ENCODE data around the gene XRCC3.

The XRCC3 gene

DNA sequence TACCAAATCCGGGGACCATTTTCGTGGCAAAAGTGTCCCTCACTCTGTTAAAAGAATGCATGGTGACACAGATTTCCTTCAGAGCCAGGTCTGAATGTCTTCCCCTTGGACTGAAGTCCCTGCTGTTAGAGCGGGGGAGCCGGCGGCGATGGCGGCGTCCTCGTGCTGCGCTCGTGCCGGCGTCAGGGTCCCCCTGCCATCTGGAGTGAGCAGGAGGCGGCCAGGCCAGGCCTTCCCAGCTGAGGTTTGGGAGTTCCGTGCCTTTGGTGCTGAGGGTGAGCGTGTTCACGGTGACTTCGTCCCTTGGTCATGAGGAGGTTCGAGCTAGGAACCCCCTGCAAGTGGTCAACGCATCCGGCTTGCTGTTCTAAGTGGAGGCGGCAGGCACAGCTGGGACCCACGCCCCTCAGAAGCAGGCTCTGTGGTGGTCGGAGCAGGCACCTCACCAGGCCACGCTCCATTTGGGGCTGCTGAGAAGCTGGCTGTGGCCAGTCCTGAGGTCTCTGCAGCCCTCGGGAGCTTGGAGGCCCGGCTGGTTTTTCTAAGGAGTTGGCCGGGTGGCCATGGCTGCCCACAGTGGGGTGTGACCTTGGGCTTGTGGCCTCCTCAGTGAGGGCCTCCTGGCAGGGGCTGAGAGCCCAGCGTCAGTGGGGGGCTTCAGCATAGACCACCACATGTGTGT, 9.9 kb upstream of the XRCC3 start:
- no peak for DNase-seq

DNA sequence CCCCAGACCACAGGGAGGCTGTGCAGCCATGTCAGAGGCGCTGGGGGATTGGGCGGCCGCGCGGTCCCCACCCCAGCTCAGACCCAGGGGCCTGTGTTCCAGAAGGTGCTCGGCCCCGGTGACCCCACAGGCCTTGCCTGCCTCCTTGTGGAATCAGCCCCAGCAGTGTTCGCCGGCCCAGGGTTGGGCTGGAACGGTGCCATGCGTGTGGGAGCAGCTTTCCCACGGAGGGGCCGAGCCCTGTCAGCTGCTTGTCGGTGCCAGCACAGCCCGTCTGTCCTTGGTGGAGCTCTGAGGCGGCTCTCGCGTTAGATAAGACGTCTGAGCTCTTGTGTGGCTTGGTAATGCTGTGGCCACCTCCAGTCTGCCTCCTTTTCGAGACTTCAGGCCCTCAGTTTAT, 8.9 kb upstream of the XRCC3 start:
- DNase-seq, result no peak

DNA sequence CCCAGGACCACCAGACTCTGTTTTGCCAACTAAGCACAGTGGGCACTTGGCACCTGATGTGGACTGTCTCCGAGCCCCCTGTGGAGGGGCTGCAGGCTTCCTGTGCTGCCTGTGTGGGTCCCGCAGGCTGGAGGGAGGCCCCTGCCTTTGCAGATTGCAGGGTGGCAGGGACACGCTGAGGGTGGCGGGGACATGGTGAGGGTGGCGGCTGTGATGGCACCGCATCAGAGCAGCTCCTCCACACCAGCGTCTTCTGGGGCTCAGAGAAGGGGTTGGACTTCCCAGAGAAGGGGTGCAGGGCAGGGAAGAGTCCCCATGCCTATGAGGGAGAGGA, 8.5 kb upstream of the XRCC3 start:
- no peak for DNase-seq

DNA sequence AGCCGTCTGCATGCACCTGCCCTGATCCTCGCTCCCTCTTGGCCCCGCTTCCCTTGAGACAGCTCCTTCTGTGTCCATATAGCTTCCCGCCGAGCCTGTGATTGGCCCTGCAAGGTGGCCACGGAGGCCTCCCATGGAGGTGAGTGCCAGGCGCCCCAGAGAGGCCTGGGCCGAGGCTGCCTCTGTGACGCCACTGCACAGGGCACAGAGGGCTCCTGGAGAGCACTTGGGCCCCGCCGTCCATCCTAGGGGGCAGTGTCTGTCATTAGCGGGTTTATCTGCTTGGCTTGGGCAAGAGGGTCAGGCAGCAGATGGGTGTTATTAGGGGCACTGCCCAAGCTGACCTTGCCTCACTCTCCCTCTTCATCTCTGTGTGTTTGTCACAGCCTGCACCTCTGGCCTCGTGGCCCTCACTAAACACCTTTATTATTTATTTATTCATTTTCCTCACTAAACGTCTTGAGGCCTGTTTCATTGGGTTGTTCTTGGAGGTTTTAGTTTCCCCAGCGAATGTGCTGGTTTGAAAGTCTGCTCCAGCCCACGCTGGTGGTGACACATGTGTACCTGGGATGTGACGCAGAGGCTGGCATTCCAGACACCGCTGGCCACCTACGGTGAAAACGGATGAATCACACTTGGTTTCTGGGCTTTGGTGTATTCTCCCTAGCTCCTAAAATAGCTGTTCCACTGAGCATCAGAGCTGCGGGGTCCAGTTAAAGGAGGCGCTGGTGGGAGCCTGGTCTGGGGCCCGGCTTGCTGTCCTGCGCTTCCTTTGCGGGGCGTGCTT, 6.3 kb upstream of the XRCC3 start:
- no peak for DNase-seq

DNA sequence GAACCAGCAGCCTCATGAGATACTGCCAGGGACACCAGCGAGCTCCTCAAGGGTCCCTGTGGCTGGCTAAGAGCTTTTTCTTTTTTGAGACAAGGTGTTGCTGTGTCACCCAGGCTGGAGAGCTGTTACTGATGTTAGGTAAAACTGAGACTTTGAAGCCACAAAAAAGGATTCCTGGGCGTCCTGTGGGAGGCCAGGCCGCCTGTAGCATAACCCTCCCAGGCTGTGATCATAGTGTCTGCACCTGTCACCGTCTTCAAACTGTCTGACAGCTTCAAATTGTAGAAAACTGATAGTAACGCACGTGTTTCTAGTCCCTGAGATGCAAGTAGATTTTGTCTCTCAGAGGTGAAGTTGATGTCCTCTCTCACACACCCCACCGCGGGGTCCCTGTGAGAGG, 4.5 kb upstream of the XRCC3 start:
- no peak for DNase-seq

DNA sequence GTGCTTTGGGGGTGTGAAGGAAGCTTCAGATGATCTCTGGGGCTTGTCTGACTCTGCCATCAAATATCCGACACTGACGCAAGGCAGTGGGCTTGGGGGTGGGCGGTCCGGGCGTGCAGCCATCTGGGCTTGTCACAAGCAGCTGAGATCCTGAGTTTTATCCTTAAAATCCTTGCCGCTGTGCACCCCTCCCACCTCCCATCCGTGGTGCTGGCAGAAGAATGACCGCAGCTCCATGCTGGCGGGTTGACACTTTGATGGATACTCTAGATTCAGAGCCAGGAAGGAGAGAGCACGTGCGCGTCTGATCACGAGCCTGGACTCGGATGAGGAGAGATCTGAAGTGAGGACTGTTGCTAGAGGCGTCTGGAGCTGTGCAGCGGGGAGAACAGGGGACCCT, 3.3 kb upstream of the XRCC3 start:
- DNase-seq, result no peak

DNA sequence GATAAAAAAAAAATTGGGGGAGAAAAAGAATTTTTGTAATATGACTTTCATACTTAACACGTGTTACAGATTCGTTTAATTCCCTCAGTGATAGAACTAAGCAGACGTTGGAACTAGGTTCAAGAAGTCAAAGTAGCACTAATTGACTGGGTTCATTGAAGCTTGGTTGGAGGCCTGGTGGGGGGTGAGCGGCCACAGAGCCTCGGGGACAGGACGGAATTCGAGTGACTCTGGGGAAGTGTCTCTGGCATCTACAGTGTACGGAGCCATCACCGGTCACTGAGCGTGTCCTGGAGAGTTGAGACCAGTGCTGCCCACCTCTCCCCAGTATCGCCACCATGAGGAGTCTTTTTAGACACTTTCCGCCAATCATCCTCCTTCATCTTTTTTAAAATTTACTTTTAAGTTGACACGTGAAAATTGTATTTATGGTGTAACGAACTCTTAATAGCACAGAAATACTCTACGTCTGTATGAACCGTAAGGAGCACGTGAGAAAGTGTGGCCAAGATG, 1.7 kb upstream of the XRCC3 start:
- no peak for DNase-seq

DNA sequence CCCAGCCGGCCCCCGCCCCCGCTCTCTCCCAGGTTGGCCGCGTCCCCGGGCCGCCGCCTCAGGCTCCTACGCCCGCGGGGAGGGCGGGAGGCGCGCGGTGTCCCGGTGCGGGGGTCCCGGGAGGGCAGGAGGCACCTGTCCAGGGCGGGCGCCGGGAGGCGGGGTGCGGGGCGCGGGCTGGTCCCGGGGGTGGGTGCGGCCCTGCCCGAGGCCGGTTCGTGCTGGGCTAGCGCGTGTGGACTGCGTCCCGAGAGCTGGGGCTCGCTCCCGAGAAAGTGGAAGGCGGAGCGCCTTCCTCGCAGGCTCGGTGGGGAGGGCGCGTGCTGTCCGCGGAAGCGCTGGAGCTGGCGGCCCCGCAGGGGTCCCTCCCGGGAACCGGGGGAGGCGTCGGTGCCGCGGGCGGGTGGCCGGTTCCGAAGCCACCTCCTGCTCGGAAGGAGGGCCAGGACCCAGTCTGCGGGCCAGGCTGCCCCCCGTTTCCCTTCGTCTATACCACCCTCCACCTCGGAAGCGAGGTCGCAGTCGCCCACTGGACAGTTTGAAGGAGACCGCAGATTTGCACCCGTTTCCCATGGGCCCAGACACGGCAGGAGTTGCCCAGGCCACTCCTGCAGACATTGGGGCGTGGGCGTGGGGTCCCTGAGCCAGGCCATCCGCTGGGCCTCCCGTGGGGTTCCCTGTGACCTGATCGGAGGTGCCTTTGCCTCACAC, 995 bp upstream of the XRCC3 start:
- no peak for DNase-seq

DNA sequence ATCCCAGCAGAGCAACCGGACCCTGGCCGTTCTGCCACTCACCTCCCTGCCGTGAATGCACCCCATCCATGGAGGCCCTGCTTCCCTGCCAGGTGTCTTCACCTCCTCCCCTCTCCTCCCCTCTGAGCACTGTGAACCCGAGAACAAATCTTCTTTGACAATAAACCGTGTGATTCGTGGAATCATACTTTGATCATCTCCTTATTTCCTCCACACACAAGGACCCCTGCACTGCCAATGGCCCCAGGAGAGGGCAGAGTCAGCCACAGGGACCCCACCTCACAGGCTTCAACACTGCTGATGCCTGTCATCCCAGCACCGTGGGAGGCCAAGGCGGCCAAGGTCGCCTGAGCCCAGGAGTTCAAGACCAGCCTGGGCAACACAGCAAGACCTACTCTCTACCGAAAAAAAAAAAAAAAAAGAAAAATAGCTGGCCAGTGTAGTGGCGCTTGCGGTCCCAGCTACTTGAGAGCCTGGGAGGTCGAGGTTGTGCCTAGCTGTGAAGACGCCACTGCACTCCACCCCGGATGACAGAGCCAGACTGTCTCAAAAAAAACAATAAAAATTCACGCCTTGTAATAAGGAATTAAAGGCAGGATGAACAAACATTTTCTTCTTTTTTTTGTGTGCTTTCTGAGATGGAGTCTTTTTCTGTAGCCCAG, 1.1 kb downstream of the XRCC3 start:
- no peak for DNase-seq

DNA sequence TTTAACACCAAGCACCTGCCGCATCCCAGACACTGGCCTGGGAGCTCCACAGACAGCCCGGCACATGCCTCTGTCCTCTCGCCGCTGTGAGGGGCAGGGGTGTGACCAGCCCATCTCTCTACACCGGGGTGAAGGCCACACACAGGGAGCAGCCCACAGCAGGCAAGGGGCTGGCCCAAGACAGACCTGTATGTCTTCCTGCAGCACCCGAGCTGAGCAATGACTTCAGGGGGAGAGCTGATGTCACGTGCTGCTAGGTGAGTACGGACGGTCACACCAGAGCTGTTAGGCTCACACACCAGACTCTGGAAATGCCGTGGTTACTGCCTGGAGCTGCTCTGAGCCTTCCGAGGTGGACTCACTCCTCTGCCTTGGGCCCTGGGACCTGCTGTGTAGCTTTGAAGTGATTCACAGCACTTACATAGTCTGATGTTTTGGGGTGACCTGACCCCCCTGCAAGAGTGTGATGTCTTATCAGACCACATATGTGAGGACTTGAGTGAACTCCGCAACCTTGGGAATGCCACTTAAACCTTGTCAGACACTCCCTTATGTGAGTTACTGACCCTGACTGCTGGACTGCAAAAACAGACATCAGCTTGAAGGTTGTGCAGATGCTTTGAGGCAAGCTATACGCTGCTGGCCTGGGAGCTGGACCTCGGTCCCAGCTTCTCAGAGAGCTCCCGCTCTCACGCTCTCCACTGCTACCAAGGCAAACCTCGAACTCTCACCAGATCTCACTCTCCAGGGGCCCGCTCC, 1.8 kb downstream of the XRCC3 start:
- DNase-seq, result no peak

DNA sequence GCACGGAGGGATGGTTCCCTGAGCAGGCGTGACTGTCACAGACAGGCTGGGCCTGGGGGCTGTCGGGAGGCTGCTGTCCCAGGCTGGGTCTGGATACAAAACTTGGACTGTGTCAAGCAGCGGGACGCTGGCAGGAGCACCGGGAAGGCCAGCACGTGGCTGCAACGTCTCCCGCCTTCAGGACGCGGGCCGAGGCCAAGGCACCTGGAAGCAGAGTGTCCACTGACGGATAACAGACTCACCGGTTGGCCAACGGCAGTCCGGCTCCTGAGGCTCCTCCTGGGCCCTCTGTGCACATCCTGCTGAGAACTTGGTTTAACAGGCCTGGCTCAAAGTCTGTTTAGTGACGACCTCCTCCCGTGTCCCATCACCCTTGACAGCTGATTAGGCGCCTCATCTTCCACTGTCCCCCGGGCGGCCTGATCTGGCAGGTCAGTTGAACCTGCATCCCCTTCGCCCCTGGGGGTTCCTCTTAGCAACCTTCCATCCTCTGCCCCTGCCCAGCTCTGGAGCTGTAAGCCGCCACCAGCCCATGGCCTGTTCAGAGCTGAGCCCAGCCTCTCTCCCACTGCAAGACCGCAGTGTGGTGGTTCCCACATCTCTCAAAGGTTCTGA, 2.5 kb downstream of the XRCC3 start:
- no peak for DNase-seq

DNA sequence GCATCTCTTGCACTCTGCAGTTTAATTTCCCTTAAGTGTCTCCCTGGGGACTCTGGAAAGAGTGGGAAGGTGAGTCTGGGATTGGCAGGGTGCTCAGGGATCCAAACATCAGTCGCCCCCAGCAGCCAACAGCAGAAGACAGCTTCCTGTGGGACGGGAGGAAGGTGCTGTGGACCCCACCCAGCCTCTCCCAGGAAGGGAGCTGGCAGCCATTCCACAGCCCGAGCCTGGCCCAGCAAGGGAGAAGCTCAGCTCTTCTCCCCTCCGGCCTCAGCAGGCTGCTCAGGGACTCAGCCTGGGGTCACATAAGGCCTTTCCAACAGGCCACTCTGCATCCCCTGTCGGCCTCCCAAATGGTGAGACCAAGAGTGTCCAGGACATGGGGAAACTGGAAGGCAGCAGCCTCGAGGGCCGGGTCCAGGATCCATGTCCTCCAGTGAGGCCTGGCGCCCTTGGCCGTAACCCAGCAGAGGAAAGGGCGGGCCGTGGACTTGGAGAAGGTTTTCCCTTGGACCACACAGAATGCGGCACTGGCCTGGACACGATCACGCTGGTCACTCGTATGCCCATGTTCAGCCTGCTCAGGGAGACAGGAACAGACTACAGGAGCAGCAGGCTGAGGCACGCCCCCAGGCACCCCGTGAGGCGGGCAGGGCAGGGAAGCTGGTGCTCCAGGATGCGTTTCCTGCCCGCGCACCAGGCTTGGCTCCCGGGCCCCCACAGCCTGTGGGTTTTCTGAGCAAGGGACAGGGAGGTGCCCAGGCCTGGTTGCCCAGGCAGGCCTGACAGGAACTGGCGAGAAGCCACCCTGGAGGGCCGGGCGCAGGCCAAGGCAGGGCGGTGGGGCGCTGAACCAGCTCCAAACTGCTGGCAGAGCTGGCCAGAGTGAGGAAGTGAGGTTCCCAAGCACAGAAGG, 3.5 kb downstream of the XRCC3 start:
- DNase-seq, result no peak

DNA sequence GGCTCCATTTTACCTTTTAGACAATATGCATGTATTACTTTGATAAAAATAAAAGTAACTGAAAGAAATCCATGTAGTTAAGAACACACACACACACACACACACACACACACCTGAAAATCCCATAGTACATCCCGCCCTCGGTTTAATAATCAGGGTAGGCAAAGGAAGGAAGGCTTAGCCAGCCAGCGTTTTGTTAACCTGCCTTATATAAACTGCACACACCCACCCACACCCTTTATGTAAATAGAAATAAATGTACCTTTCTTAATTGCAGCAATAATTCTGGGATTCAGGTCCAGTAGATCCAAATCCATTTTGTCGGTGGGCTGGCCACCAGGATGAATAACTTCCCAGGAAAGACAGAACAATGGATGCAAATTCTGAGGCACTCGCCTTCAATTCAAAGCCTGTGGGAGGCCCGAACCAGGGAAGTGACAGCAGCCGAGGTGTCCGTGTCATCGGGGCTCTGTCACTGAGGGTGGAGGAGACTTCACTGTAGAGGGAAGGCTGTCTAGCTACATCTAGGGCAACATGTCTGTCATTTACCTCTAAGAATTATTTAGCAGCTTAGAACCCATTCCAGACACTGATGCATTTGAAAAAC, 4.4 kb downstream of the XRCC3 start:
- no peak for DNase-seq

DNA sequence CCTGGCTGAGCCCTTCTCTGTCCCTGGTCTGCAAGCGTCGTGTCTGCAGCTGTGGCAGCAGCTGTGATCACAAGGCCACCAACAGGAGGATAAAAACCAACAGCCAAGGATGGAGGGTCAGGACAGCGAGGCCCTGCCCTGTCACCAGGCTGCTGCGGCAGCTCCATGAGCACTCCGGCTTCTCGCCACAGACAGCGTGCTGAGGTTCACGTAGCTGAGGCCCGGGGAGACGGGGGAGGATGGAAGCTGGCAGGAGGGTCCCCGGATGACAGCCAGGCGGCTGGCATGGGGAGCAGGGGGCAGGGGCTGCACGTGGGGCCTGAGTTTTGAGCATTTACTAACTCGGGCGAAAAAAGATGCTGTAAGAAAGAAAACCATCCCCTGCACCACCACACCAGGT, 5.4 kb downstream of the XRCC3 start:
- DNase-seq, result no peak

DNA sequence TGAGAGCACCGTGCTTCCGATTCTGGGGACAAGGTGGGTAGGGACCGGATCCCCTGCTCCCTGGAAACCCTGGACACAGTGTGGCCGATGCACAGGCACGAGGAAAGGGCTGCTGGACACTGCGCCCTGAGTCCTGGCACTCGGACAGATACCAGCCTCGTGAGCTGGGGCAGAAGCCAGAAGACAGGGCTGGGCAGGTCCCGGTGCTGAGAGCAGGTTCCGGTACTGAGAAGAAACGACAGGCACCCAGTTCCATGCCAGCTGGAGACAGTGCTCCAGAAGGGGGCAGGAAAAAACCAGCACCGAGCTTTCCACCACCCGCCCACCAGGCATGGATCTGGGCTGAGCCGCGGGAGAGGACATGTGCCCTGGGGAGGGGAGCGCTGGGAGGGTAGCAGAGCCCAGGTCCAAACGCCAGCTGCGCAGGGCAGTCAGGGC, 6.5 kb downstream of the XRCC3 start:
- no peak for DNase-seq

DNA sequence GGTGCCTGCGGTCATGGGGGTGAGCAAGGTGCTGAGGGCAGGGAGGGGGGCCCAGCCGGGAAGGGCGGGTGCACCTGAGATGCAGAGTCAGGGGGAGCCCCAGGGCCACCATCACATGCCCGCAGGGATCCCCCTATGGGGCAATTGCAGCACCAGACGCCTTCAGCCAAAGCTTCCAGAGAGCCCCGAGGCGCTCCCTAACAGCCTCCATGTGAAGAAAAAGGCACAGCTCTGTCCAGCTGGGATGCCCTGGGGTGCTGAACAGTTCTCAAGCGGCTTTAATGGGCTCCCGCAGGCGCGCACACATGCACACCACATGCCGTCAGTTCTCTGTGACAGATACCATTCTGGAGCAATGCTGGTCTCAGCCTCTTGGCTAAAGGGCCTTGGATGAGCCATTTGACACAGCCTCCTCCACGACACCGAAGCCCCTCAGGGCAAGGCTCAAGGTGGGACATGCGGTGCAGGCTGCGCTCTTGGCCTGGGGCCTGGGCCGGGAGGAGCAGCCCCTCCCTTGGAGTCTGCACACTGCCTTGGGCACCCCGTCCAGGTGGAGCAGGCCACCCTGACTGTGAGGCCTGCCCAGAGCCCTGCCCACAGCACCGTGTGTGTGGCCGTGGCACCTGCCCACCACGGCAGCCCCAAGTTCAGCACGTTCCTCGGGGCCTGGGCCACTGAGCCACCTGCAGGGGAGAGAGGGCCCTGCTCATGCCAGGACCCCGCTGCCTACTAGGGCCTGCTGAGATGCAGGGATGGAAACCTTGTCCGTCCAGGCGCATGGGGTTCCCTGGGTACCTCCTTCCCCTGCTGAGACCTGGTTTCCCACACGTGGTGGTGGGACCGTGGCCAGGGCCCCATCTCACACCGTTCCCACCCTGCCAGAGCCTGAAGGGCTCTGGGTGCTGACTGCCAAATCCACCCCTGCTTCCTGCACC, 7.7 kb downstream of the XRCC3 start:
- no peak for DNase-seq

DNA sequence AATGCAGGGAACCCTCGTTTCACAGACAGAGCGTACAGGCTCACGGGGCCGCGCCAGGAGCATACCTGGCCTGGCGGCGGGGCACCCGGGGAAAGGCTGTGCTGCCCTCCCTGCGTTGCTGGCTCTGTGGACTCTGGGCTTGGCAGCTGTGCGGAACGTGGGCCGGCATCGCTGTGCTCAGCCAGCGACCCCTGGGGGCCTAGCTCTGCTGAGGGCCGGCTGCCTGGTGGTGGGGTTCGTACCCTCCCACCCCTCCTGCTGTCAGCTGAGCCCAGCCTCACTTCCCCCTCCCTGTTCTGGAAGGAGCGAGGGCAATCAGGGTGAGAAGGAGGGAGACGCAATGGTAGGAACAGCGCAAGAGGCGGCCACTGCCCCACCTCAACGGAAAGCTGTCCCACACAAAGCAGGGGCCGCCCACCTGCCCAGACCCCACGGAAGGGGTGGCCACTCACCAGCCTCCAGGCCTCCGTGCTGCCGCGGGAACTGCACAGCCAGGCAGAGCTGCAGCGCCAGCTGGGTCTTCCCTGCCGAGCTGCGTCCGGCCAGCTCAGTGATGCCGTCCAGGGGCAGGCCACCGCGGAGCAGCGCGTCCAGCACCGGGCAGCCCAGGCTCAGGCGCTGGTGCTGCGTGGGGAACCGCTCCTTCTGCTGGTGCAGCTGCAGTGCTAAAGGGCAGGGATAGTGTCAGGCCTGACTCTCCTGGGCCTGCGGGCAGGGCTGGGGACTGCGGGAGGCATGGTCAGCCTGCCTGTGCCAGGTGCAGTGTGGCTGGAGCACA, 8.5 kb downstream of the XRCC3 start:
- no peak for DNase-seq

DNA sequence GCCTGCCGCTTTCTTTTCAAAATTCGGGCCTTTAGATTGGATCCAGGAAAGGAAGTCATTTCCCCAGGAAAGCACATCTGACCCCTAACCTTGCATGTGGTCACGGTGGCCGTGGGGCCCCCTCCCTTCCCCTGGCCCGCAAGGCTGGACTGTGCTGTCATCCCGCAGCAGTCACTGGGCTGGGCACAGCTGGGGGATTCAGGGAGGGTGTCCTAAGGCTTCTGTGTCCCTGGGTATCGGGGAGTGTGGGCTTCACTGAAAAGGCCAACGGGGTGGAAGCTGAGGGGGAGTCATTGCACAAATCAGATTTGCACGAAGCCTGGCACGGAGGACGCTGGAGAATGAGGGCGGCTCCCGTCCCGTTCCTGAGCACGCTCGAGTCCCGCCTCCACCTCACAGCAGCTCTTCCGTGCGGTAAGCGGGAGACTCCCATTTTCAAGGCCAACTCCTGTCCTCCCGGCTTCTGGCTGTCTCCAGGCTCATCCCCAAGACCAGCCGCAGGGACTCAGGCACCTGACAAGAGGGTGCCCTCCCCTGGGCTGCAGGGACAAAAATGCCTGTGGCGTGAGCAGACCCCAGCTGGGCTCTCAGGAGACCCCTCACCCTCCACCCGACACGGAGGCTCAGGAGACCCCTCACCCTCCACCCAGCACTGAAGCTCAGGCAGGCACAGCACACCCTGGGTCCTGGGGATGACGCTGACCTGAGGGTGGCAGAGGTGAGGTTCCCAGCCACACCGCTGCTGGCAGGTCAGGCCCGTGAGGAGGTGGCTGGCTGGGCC, 9.6 kb downstream of the XRCC3 start:
- no peak for DNase-seq
